GM21390 (cell line): ENCODE data around the gene GATA3.

ENCODE experiments used
- ATAC-seq: cut with Tn5 transposase; IDR thresholded peaks from one replicate; pipeline ENCODE4 v1.9.1; 2021; ENCODE audit not compliant: unreplicated experiment

The GATA3 gene

DNA sequence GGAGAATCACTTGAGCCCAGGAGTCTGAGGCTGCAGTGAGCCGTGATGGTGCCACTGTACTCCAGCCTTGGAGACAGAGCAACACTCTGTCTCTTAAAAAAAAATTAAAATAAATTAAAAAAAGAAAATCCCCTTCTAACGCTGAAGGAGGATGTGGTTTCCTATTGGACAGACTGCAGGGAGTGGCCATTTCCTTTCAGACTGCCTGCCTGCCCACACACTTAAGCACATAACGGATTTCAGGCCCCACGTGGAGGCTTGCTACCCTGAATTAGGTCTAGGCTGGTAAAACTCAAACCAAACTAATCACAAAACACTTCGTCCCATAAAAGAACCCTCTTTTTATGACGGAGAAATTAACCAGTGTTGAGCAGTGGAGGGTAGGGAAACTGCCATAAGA lies 34.0 kb downstream of the GATA3 start:
- ATAC-seq = peak; percentile 60

DNA sequence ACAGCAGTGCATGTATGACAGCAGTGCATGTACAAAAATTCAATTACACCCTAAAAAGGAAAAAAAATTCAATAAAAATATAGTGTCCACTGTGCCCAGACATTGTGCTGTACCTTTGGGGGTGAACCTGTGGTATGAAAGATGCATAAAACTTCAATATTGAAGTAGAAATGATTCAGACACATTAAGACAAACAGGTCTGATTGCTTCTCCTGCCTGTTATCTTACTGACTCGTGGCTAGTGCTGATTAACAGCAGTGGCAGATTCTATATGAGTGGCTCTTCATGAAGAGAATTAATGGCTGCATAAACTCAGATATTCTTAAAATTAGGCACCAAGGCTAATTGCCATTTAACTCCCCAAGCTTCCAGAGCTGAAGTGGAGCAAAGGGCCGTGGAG lies 37.9 kb downstream of the GATA3 start:
- no peak for ATAC-seq

DNA sequence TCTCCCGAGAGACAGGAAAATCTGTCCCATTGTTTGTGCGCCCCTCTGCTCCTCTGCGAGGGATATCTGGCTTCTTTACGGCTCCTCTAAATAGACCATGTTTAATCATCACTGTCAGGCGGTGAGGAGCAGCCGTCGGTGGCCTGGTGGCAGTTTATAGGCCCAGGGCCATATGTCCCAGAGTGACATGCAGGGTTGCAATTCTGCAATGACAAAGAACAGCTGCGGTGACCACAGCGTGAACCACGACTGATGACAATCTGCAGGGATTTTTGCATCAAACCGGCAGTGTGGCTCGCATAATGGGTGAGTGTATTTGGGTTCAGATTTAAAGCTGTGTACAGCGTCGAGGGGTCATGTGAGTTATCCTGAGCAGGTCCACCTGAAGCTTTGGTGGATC lies 41.5 kb downstream of the GATA3 start:
- no peak for ATAC-seq

DNA sequence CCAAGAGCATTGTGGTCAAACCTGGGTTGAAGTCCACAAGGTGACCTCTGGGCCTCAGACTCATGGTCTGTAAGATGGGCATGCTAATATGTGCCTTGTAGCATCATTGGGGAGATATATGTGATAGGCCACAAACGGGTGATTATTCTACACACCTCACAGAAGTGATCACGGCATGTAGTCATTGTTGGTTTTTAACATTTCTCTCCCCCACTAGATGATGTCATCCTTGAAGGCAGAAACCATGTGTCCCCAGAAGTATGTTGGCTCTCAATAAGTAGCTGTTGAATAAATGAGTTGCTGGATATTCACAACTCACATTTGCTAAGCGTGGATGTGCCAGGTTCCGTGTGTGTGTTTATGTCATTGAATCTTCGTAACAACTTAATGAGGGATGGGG lies 42.4 kb downstream of the GATA3 start:
- ATAC-seq = no peak

DNA sequence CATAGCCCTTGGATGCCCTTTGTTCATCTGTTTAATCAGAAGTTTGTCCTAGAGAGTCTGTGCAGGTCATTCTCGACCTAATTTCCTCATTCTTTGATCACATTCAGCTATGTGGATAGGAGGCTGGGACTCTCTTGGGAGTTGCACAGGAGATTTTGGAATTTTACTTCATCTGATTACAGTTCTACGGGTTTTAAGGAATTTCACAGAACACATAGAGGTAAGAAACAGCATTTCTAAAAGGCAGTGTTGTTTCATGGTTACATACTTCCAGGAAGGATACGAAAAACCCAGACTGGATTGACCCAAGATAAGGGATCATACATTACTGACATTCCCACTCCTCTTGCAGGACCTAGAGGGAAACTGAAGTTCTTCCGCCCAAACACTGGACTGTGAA lies 45.9 kb downstream of the GATA3 start:
- ATAC-seq = no peak

DNA sequence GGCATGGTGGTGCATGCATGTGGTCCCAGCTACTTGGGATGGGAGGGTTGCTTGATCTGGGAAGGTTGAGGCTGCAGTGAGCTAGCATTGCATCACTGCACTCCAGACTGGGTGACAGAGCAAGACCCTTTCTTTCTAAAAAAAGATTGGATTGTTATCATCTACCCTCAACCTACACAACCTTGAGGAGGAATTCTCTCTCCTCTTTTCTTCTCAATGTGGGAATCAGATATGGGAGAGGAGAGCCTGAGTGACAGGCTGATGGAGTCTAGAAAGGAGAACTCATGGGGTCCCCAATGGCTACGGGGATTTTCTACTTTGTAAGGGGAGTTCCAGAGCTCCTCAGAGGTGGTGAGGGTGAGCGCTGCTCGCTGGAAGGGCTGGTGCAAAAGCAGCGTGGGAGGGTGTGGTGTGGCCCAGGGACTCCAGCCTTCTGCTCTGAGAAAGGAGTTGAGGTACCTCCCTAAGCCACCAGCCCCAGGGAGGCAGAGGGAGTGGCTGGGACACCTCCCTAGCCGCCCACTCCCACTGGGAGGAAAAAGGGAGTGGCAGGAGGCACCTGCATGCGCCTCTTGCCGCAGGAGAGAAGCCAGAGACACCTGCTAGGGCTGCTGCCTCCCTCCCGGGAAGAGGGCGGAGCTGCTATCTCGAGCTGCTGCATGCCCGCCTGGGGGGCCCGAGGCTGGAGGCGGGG lies 48.4 kb downstream of the GATA3 start:
- ATAC-seq = peak; percentile 79

DNA sequence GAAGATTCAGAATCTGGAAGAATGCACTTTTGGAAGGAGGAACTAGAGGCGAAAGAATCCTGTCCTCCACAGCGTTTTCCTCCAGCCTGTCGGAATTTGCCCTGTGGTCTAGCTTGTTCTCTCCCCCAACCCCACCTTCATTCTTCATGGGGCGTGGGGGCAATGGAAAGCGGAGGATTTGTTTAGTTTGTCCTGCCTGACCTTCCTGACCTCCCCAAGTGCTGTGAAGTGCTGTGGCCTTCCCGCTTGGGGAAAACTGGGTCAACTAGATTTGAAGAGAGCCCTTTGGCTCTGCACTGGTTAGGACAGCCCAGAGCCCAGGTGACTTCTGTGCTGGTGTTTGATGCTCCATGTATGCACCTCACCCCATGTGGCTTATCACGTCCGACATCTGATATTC lies 49.1 kb downstream of the GATA3 start:
- no peak for ATAC-seq

DNA sequence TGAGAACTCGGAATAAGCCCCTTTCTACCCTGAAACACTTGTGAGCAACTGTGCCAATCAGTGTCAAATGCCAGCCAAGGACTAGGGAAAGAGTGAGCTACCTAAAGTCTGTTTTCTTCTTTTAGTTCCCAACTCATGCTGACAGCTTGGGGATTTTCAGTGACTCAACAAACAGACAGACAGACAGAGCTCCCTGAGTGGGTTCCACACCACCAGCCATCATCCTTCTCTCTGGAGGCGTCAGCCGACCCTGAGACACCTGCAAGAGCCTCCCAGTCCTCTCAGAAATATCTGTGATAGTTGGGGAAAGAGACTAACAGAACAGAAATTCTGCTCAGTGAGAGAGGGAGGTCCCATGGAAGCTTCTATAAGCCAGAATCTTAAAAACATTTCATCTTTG lies 49.5 kb downstream of the GATA3 start:
- no peak for ATAC-seq

DNA sequence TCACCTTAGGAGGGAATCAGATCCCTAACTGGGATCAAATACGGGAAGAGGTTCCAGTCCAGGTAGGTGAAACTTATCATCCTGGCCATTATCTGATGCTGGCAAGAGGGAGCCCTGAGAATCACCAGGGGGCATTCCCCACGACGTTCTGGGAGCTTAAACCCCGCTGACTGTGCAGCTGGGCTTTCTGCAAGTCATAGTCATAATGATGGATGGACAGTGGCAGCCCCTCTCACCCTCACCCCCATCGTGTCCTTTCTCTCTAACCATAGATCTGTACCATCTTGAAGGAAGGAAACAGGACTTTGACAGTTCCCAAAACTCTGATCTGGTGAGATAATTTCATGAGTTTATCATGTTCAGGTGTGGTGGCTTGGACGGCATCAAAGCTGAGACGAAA lies 50.2 kb downstream of the GATA3 start:
- no peak for ATAC-seq

DNA sequence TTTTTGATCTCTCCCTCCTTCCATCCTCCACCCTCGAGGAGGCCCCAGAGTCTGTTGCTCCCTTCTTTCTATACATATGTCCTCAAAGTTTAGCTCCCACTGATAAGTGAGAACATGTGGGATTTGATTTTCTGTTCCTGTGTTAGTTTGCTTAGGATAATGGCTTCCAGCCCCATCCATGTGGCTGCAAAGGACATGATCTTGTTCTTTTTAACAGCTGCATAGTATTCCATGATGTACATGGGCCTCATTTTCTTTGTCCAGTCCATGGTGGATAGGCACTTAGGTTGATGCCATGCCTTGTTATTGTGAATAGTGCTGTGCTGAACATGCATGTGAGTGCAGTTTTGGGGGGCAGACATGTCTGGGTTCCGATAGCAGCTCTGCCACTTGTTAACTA lies 51.4 kb downstream of the GATA3 start:
- ATAC-seq = no peak

DNA sequence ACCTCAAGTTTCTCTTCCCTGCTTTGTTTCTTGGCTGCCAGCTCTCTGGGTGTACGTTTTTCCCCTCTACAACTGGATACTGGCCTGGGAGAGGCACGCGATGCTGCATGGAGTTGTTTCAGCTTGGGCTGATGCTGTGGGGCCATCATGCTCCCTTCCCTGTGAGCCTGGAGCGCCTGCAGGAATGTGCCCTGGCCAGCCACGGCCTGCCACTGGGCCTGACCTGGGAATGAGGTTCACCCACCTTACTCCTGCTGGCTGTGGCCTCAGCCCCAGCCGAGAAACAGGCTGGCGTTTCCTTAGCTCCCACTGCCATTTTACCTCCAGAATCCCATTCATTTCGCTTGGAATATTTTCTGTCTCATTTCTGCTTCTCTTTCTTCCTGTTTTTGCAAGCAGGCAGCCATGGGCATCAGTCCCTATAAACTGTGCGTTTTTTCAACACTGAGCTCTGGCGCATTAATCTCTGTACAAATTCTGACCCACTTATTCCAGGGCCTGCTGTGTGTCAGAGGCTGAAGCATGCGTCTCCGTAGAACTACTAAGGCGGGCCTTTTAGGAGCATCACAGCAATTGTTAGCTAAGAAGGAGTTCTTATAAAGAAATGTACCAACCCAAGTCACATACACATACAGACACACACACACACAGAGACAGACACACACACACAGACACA lies 57.9 kb downstream of the GATA3 start:
- no peak for ATAC-seq

DNA sequence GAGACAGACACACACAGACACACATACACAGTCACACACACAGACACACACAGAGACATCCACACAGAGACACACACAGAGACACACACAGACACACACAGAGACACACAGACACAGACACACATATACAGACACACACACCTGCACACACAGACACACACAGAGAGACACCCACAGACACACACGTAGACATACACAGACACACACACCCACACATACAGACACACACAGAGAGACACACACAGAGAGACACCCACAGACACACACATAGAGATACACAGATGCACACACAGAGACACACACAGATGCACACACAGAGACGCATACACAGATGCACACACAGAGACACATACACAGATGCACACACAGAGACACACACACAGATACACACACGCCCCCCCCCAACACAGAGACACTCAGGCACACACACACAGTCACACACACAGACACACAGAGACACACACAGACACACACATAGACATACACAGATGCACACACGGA lies 58.5 kb downstream of the GATA3 start:
- ATAC-seq = no peak

DNA sequence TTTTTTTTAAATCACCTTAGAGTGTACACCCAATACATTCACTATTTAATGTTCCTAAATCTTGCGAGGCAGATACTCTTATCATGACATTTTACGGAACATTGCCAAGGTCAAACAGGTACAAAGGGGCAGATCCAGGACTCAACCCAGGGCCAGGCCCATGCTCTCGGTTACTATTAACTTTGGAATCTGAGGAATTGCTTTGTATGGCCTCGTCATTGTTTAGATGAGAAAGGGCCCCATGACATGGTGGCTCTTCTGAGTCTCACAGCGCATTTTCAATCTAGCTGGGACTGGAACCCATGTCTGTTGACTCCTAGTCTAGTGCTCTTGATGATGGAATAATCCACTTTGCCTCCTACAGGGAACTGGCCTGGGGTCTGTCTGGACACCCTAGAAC lies 59.1 kb downstream of the GATA3 start:
- no peak for ATAC-seq

DNA sequence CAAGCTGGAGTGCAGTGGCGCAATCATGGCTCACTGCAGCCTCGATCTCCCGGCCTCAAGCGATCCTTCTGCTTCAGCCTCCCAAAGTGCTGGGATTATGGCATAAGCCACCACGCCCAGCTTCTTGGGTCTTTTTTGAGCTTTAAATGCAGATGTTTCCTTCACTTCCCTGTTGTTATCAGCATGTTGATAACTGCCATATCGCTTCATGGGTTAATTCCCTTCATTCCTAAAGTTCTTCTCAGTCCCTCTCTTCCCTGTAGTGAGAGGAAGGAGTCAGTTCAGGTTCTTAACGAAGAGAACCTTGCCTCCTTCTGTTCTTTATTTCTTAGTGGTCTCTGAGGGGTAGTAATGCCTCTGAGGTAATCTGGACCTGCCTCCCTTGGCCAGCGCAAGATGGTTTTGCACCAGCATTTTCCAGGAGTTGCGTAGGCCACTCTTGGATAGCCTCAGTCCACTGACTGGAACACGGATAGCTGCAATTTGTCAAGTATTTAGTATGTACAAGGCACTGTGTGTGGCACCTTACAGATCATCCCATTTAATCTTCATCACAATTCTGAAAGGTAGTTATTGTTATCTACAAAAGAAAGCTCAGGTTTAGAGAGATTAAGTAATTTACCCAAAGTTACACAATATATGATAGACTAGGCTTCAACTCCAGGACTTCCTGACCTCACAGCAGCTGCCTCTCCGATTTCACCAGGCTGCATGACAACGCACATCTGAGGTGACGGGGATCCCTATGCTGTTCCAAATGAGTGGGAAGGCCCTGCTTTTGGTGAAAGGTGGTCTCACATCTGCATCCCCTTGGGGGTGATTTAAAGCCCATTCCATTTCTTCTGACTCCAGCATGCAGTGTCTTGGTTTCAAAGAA lies 60.5 kb downstream of the GATA3 start:
- ATAC-seq = no peak

DNA sequence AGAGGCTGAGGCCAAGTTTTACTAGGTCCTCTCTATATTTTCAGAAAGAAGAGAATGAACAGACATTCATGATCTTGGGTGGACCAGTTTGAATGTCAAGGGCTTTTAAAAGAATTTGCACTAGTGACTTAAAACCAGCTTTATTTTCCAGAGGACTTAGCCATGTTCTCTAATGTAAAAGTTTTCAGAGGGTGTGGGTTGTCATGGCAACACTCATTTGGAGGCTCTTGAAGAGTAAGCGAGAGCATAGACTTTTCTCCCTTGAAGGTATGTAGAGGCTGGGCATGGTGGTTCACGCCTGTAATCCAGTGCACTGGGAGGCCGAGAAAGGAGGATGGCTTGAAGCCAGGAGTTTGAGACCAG lies 61.1 kb downstream of the GATA3 start:
- no peak for ATAC-seq

DNA sequence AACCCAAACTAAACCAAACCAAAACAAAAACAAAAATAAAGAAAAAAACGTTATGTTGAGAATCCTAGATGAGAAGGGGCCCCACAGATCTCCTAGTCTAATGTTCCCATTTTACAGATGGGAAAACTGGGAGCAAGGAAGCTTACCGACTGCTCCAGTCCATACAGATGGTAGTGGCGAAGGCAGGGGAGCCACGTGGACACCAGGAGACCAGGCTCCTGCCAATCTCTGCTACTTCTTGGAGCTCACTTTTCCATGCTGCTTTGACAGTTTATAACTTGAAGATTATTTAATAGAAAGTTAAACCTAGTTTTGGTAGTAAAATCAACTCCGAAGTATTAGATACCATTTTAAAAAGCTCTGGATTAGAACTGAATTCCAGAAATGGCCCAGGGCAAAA lies 62.0 kb downstream of the GATA3 start:
- no peak for ATAC-seq

DNA sequence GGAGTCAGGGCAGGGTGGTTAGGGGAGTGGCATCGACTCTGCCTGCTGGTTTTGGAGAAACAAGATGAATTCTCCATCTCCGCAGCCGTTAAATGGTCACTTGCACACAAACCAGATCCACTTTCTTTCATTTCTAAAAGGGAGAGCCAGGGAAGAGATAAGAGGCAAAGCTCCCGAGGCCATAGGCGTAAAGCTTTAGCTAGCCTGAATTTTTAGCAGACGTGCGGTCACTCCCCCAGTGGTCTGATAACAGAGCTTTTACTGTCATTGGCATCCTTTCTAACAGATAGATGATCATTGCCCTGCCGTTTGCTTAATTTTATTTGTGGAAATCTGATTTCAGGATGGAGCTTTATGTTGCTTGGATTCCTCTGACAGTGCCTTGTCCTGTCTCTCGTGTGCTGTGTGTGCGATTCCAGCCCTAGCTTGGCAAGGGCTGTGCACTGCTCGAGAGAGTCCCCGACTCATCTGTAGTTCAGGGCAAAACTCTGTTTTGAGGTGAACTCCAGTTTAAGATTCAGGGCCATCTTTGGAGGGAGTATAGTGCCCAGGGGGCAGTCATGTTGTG lies 62.5 kb downstream of the GATA3 start:
- no peak for ATAC-seq

DNA sequence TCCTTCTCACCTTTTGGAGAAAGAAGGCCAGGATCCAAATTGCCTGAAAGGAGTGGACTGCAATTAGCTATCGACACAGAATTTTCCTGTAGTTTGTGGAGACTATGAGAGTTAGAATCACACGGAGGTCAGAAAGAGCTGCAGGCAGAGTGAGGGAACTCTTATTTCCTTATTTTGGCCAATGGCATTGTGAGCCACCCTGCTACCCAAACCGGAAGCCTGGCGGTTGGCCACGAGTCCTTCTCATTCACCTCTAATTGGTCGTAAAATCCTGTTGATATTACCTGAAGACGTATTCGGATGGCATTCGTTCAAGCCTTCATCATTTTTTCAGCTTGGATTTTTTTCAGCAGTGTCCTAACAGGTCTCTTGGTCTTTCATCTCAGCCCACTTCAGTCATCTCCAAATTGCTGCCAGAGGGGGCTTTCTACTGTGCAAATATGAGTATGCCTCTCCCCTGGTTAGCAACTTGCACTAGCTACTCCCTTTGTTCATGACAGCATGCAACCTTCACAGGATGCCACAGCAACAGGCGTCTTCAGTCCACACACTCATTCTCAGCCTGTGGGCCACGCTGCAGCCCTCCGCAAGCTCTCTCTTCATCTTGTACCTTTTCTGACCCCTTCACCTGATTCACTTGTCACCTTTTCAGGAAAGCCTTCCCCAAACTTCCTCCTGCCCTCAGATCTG lies 66.9 kb downstream of the GATA3 start:
- ATAC-seq = no peak

DNA sequence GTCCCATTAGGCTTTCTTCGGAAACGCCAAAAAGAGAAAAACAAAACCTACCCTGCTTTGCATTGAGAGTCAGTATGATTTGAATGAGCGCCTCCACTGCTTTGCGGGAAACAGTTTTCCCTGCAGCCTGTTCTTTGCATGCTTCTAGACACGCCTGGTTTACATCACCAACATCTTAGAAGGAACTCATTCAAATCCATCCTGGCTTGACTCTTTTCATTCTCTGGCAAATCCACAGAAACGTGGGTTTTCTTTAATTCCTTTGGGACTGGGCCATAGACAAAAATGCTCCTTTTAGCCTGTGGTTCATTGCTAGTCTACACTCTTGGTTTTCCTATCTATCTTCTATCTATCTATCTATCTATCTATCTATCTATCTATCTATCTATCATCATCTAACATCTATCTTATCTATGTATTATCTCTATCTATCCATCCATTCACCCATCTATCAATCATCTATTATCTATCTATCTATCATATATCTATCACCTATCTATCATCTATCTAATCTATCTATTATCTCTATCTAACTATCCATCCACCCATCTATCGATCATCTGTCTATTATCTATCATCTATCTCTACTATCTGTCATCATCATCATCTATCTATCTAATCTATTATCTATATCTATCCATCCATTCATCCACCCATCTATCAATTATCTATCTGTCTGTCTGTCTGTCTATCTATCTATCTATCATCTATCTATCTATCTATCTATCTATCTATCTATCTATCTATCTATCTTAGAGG lies 68.3 kb downstream of the GATA3 start:
- ATAC-seq = no peak

DNA sequence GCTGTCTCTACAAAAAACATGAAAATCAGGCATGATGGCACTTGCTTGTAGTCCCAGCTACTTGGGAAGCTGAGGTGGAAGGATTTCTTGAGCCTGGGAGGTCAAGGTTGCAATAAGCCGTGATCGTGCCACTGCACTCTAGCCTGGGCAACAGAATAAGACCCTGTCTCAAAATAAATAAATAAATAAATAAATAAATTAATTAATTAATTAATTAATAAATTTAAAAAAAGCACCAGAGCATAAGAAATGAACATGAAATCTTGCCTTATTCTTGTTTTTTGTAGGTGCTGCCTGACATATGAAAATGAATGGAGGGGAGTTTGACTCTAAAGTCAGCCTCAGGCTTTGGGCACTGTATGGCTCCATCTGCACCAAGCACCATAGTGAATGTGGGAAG lies 69.9 kb downstream of the GATA3 start:
- no peak for ATAC-seq
